ENCODE data around the gene TJAP1. TPM values are rescaled to one million over a fixed set of nuclear protein-coding genes. Genes with fewer than 3 reads are reported as not detected.

TJAP1 gene
- total RNA-seq, 1 experiment from 2014 or later, result 50.5 TPM

GRCh38 chr6:43444582-43444981 is 32.8 kb upstream of the TJAP1 start:
- intact Hi-C loops (cut with micrococcal nuclease; ENCODE audit: unreplicated experiment), result no loop called here
- no peaks in the 10 kb centered on the region for H3K36me3 ChIP-seq (ENCODE audit: low read depth)
- no peaks in the 10 kb centered on the region for H4K20me1 ChIP-seq (ENCODE audit: insufficient read depth)
- no peaks in the 10 kb centered on the region for H3F3A ChIP-seq (ENCODE audit: insufficient read depth, low read depth)
- no peak for TF ChIP-seq EZH2 (IDR thresholded peaks at IDR 0.05; ENCODE audit: low read depth)
- TF ChIP-seq, protein P1, sequence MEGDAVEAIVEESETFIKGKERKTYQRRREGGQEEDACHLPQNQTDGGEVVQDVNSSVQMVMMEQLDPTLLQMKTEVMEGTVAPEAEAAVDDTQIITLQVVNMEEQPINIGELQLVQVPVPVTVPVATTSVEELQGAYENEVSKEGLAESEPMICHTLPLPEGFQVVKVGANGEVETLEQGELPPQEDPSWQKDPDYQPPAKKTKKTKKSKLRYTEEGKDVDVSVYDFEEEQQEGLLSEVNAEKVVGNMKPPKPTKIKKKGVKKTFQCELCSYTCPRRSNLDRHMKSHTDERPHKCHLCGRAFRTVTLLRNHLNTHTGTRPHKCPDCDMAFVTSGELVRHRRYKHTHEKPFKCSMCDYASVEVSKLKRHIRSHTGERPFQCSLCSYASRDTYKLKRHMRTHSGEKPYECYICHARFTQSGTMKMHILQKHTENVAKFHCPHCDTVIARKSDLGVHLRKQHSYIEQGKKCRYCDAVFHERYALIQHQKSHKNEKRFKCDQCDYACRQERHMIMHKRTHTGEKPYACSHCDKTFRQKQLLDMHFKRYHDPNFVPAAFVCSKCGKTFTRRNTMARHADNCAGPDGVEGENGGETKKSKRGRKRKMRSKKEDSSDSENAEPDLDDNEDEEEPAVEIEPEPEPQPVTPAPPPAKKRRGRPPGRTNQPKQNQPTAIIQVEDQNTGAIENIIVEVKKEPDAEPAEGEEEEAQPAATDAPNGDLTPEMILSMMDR (conservative IDR thresholded peaks at IDR 0.05), result no peak
- no peaks in the 10 kb centered on the region for H3K4me1 ChIP-seq (replicated peaks; ENCODE audit: insufficient read depth)
- no peaks in the 10 kb centered on the region for H3K79me2 ChIP-seq (ENCODE audit: low read depth)
- H3K9me2 ChIP-seq (ENCODE audit: insufficient read depth), result no peaks in the 10 kb centered on the region
- H3K27ac ChIP-seq, result no peak overlapping the region
- H2AFZ ChIP-seq, result no peak overlapping the region
- H3K27me3 ChIP-seq (ENCODE audit: insufficient read depth, low read depth), result no peaks in the 10 kb centered on the region
- no TSS peak for BruUV-seq (replicated peaks)
- no peaks in the 10 kb centered on the region for H3K9me3 ChIP-seq (ENCODE audit: insufficient read depth, low read depth)
- H3K4me3 ChIP-seq, result no peak overlapping the region
- CTCF ChIA-PET, result no interaction called here
- DNase-seq, result no peak
- POLR2A ChIA-PET (ENCODE audit: unreplicated experiment), result no interaction called here
- H3K4me2 ChIP-seq, result no peak overlapping the region

- Histone ChIP-seq H3K4me3 (no peak overlapping the region), H2AFZ (no peak overlapping the region), H3K4me2 (no peak overlapping the region), H3K79me2 (ENCODE audit: low read depth) (no peaks in the 10 kb centered on the region), H3K9me2 (ENCODE audit: insufficient read depth) (no peaks in the 10 kb centered on the region), H3K27me3 (ENCODE audit: insufficient read depth, low read depth) (no peaks in the 10 kb centered on the region), H3K4me1 (replicated peaks; ENCODE audit: insufficient read depth) (no peaks in the 10 kb centered on the region), H3K9me3 (ENCODE audit: insufficient read depth, low read depth) (no peaks in the 10 kb centered on the region), H4K20me1 (ENCODE audit: insufficient read depth) (no peaks in the 10 kb centered on the region), H3K36me3 (ENCODE audit: low read depth) (no peaks in the 10 kb centered on the region), H3K27ac (no peak overlapping the region), H3F3A (ENCODE audit: insufficient read depth, low read depth) (no peaks in the 10 kb centered on the region)
- DNase-seq, result no peak
- ChIA-PET CTCF (no interaction called here), POLR2A (ENCODE audit: unreplicated experiment) (no interaction called here)
- no TSS peak for BruUV-seq (replicated peaks)
- TF ChIP-seq, protein P1 (conservative IDR thresholded peaks at IDR 0.05), result no peak
- no peak for TF ChIP-seq EZH2 (IDR thresholded peaks at IDR 0.05; ENCODE audit: low read depth)
- intact Hi-C loops (cut with micrococcal nuclease; ENCODE audit: unreplicated experiment), result no loop called here
Measured at GRCh38 chr6:43445576-43445975, 31.8 kb upstream of the TJAP1 start.

- no peaks in the 10 kb centered on the region; the same call in 1 of the 2 replicates for H3F3A ChIP-seq (ENCODE audit: insufficient read depth, low read depth)
- BruUV-seq (replicated peaks), result no TSS peak
- intact Hi-C loops (cut with micrococcal nuclease; ENCODE audit: unreplicated experiment), result no loop called here
- H2AFZ ChIP-seq, result no peak overlapping the region
- H3K36me3 ChIP-seq (ENCODE audit: low read depth), result peaks cover 3% of the 10 kb centered on the region; the same call in 1 of the 2 replicates
- no peaks in the 10 kb centered on the region for H3K9me2 ChIP-seq (ENCODE audit: insufficient read depth)
- DNase-seq, result no peak
- CTCF ChIA-PET, result no interaction called here
- no peaks in the 10 kb centered on the region for H3K4me1 ChIP-seq (replicated peaks; ENCODE audit: insufficient read depth)
- no peak for TF ChIP-seq EZH2 (IDR thresholded peaks at IDR 0.05; ENCODE audit: low read depth)
- TF ChIP-seq, protein P1 (conservative IDR thresholded peaks at IDR 0.05), result no peak
- H4K20me1 ChIP-seq (ENCODE audit: insufficient read depth), result no peaks in the 10 kb centered on the region
- H3K27ac ChIP-seq, result no peak overlapping the region
- H3K4me3 ChIP-seq, result no peak overlapping the region
- no peak overlapping the region for H3K4me2 ChIP-seq
- H3K9me3 ChIP-seq (ENCODE audit: insufficient read depth, low read depth), result no peaks in the 10 kb centered on the region
- H3K79me2 ChIP-seq (ENCODE audit: low read depth), result no peaks in the 10 kb centered on the region
- no peaks in the 10 kb centered on the region for H3K27me3 ChIP-seq (ENCODE audit: insufficient read depth, low read depth)
- POLR2A ChIA-PET (ENCODE audit: unreplicated experiment), result no interaction called here
Measured at GRCh38 chr6:43447604-43448003, 29.8 kb upstream of the TJAP1 start.
